A673 (cell line): ENCODE measurements around the gene GPR22.

Experiments used
- EZH2 ChIP-seq: fragments of 200-600 bp; sonication (generic); IDR thresholded peaks from 2 replicates; pipeline ENCODE4 v1.6.1; 2017; ENCODE audit warnings: borderline replicate concordance, low read depth, mild to moderate bottlenecking, mixed read lengths, antibody characterized with exemption, low read length; ENCODE audit not compliant: poor library complexity, severe bottlenecking
- TF ChIP-seq, protein P1 (sequence below): fragments of 300-800, 200-600 bp; sonication (generic); conservative IDR thresholded peaks from 2 replicates; pipeline ENCODE4 v1.5.1; 2017; ENCODE audit warnings: low read depth, mild to moderate bottlenecking, antibody characterized with exemption, low read length, moderate library complexity, mixed read lengths

DNA sequence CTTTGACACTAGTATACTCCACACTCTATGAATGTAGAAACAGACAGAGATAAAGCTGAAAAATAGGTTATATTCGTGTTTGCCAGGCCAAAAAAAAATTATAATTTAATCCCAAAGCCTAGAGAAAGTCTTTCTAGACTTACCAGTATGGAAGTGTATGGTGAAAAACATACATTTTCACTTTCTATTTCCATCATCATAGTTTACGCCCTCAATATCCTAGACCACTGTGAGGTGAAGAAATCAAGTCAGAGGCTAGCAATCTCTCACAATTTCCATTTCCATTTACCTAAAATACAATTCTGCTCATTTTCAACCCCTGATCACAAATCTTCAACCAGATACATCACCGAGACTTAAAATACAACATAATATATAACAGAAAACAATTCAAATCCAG, 16.2 kb downstream of the GPR22 start:
- TF ChIP-seq, protein P1, sequence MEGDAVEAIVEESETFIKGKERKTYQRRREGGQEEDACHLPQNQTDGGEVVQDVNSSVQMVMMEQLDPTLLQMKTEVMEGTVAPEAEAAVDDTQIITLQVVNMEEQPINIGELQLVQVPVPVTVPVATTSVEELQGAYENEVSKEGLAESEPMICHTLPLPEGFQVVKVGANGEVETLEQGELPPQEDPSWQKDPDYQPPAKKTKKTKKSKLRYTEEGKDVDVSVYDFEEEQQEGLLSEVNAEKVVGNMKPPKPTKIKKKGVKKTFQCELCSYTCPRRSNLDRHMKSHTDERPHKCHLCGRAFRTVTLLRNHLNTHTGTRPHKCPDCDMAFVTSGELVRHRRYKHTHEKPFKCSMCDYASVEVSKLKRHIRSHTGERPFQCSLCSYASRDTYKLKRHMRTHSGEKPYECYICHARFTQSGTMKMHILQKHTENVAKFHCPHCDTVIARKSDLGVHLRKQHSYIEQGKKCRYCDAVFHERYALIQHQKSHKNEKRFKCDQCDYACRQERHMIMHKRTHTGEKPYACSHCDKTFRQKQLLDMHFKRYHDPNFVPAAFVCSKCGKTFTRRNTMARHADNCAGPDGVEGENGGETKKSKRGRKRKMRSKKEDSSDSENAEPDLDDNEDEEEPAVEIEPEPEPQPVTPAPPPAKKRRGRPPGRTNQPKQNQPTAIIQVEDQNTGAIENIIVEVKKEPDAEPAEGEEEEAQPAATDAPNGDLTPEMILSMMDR: no peak
- no peak for TF ChIP-seq EZH2
